Activated effector memory CD4-positive, alpha-beta T cell treated with Interleukin-2 at 50 U/mL for 16 hours (primary cell): ENCODE measurements around the gene GGACT.
"Not testable (repeated sequence)": the region's sequence is repeated elsewhere in the genome, so short reads cannot be mapped to it uniquely, and the experiment has no call there.

Experiments used
- DNase-seq: peaks from one replicate; pipeline ENCODE4 v3.0.0-alpha.2; 2020

Gene GGACT

GRCh38 chr13:100528353-100528752, 60.2 kb downstream of the GGACT start:
- no peak for DNase-seq

- DNase-seq: no peak
These were observed 60.9 kb downstream of the GGACT start for GRCh38 chr13:100527644-100528043.

- DNase-seq: no peak
These were observed 62.1 kb downstream of the GGACT start for GRCh38 chr13:100526318-100527000.

GRCh38 chr13:100525453-100526317, 62.9 kb downstream of the GGACT start:
- no peak for DNase-seq

- not testable (repeated sequence) for DNase-seq
These were observed 63.9 kb downstream of the GGACT start for GRCh38 chr13:100524688-100525087.

- no peak for DNase-seq
These were observed 64.6 kb downstream of the GGACT start for GRCh38 chr13:100523981-100524386.

GRCh38 chr13:100523411-100523810, 65.2 kb downstream of the GGACT start:
- no peak for DNase-seq

- no peak for DNase-seq
These were observed 65.8 kb downstream of the GGACT start for GRCh38 chr13:100522618-100523309.

- DNase-seq: no peak
These were observed 66.6 kb downstream of the GGACT start for GRCh38 chr13:100521851-100522617.

GRCh38 chr13:100520936-100521850, 67.4 kb downstream of the GGACT start:
- no peak for DNase-seq

- DNase-seq: no peak
These were observed 69.0 kb downstream of the GGACT start for GRCh38 chr13:100519626-100520025.

GRCh38 chr13:100518394-100519062, 70.1 kb downstream of the GGACT start:
- DNase-seq: no peak

- DNase-seq: no peak
These were observed 70.9 kb downstream of the GGACT start for GRCh38 chr13:100517728-100518127.

GRCh38 chr13:100517135-100517534, 71.5 kb downstream of the GGACT start:
- DNase-seq: no peak

- no peak for DNase-seq
These were observed 73.2 kb downstream of the GGACT start for GRCh38 chr13:100515410-100515800.

- peak; percentile 58 for DNase-seq
These were observed 73.7 kb downstream of the GGACT start for GRCh38 chr13:100514788-100515409.

GRCh38 chr13:100513987-100514670, 74.5 kb downstream of the GGACT start:
- no peak for DNase-seq

GRCh38 chr13:100513171-100513570, 75.4 kb downstream of the GGACT start:
- no peak for DNase-seq

- DNase-seq: no peak
These were observed 76.2 kb downstream of the GGACT start for GRCh38 chr13:100512422-100512821.

GRCh38 chr13:100511466-100511865, 77.1 kb downstream of the GGACT start:
- no peak for DNase-seq
